HepG2 (cell line): Measurements from ENCODE around the gene KDM2B. TPM values are rescaled to one million over a fixed set of nuclear protein-coding genes. Genes with fewer than 3 reads are reported as not detected.
A peak's percentile ranks its signal among the peaks of the same experiment; 100 is the strongest.

Experiments used
- CC2D1A ChIP-seq: sonication (generic); formaldehyde crosslinking; IDR thresholded peaks from 2 replicates; pipeline ENCODE4 v1.8.1; 2023; ENCODE audit warnings: mild to moderate bottlenecking, missing genetic modification reagents
- ESRRA ChIP-seq: sonication (generic); formaldehyde crosslinking; IDR thresholded peaks from 2 replicates; pipeline ENCODE4 v1.5.1; 2020; ENCODE audit warnings: mild to moderate bottlenecking, low read depth, missing genetic modification reagents
- HNRNPLL ChIP-seq: fragments of 200-400 bp; formaldehyde crosslinking; IDR thresholded peaks from 2 replicates; pipeline ENCODE4 v1.6.1; 2017; ENCODE audit warnings: mild to moderate bottlenecking, low read depth, low read length; ENCODE audit not compliant: poor library complexity, severe bottlenecking
- KLF16 ChIP-seq, 2 experiments: sonication (generic) in 1 of 2; formaldehyde crosslinking in 1 of 2; IDR thresholded peaks; 2 replicates each; pipeline versions ENCODE4 v1.6.1 to v1.8.0; 2016 to 2023; ENCODE audit warnings: missing genetic modification reagents in 2 of 2, missing compliant biosample characterization in 1 of 2
- MAF1 ChIP-seq: sonication (generic); formaldehyde crosslinking; IDR thresholded peaks from 2 replicates; pipeline ENCODE4 v1.5.0; 2020; ENCODE audit warnings: missing genetic modification reagents, borderline replicate concordance
- MAFG ChIP-seq: sonication (generic); formaldehyde crosslinking; IDR thresholded peaks from 2 replicates; pipeline ENCODE4 v1.5.1; 2020; ENCODE audit warnings: mild to moderate bottlenecking, missing genetic modification reagents
- SCMH1 ChIP-seq: sonication (generic); formaldehyde crosslinking; IDR thresholded peaks from 2 replicates; pipeline ENCODE4 v1.9.0; 2021; ENCODE audit warnings: missing genetic modification reagents, mild to moderate bottlenecking, borderline replicate concordance
- SMARCE1 ChIP-seq: fragments of 450-650 bp; IDR thresholded peaks from 2 replicates; pipeline ENCODE4 v1.6.1; 2017; ENCODE audit warnings: borderline replicate concordance
- SNRNP70 ChIP-seq: fragments of 200-400 bp; formaldehyde crosslinking; IDR thresholded peaks from 2 replicates; pipeline ENCODE4 v1.6.1; 2017; ENCODE audit warnings: mild to moderate bottlenecking, low read depth, low read length, moderate library complexity
- ZNF142 ChIP-seq: sonication (generic); formaldehyde crosslinking; IDR thresholded peaks from 2 replicates; pipeline ENCODE4 v1.4.0; 2020; ENCODE audit warnings: missing genetic modification reagents
- ZNF317 ChIP-seq: sonication (generic); formaldehyde crosslinking; IDR thresholded peaks from 2 replicates; pipeline ENCODE4 v1.5.0; 2020; ENCODE audit warnings: mild to moderate bottlenecking, missing genetic modification reagents
- ZNF605 ChIP-seq: sonication (generic); formaldehyde crosslinking; IDR thresholded peaks from 2 replicates; pipeline ENCODE4 v1.8.0; 2022; ENCODE audit warnings: mild to moderate bottlenecking, missing genetic modification reagents
- ZNF709 ChIP-seq: sonication (generic); formaldehyde crosslinking; IDR thresholded peaks from 2 replicates; pipeline ENCODE4 v1.5.0; 2020; ENCODE audit warnings: mild to moderate bottlenecking, missing genetic modification reagents
- ZSCAN25 ChIP-seq: sonication (generic); formaldehyde crosslinking; IDR thresholded peaks from 2 replicates; pipeline ENCODE4 v1.8.0; 2022; ENCODE audit warnings: mild to moderate bottlenecking, missing genetic modification reagents
- polyA plus RNA-seq, 8 experiments: library from polyadenylated mRNA; depleted of rRNA in 3 of 8; stranded (reverse) in 7 of 8; unstranded in 1 of 8; fragments of >200 nt; fragmentation: Illumina TruSeq in 4 of 8; extraction: Trizol in 4 of 8; gene quantifications; 2 replicates each; pipeline versions ENCODE4 v1.2.1 to v1.2.3, GENCODE V29; 2011 to 2016; ENCODE audit warnings: low read depth in 4 of 8, missing spikeins in 1 of 8, mixed read lengths in 1 of 8; ENCODE audit not compliant: insufficient read depth in 1 of 8
- total RNA-seq, 5 experiments: library from RNA; depleted of rRNA; stranded (reverse); fragments of >200 nt; fragmentation: Illumina TruSeq; extraction: Trizol; gene quantifications; 2 replicates each; pipeline ENCODE4 v1.2.3, GENCODE V29; 2016; ENCODE audit warnings: low read depth in 1 of 5
- TF ChIP-seq, protein P1 (sequence below): sonication (generic); formaldehyde crosslinking; IDR thresholded peaks from 2 replicates; pipeline ENCODE4 v1.4.0; 2020; ENCODE audit warnings: low read depth, missing genetic modification reagents
- TF ChIP-seq, protein P2 (sequence below): sonication (generic); formaldehyde crosslinking; IDR thresholded peaks from 2 replicates; pipeline ENCODE4 v1.5.1; 2020; ENCODE audit warnings: missing genetic modification reagents, mild to moderate bottlenecking, borderline replicate concordance
- TF ChIP-seq, protein P3 (sequence below): sonication (generic); formaldehyde crosslinking; IDR thresholded peaks from 2 replicates; pipeline ENCODE4 v1.9.0; 2021; ENCODE audit warnings: missing genetic modification reagents, borderline replicate concordance

The KDM2B gene
- total and polyA plus RNA-seq, 2 of the 13 experiments (the other 11 are each of a cell fraction or from before 2014, with no cell fraction given): 17.5 to 26.1 TPM

GRCh38 chr12:121550974-121551634, 29.7 kb downstream of the KDM2B start (continued):
- TF ChIP-seq ZNF142 (CRISPR knock-in tag): no peak
- peak; percentile 68; the same call in 1 of the 2 replicates for TF ChIP-seq ZNF317 (CRISPR knock-in tag)
- no peak for TF ChIP-seq SCMH1 (CRISPR knock-in tag)
- no peak for TF ChIP-seq ZSCAN25
- TF ChIP-seq, protein P1, sequence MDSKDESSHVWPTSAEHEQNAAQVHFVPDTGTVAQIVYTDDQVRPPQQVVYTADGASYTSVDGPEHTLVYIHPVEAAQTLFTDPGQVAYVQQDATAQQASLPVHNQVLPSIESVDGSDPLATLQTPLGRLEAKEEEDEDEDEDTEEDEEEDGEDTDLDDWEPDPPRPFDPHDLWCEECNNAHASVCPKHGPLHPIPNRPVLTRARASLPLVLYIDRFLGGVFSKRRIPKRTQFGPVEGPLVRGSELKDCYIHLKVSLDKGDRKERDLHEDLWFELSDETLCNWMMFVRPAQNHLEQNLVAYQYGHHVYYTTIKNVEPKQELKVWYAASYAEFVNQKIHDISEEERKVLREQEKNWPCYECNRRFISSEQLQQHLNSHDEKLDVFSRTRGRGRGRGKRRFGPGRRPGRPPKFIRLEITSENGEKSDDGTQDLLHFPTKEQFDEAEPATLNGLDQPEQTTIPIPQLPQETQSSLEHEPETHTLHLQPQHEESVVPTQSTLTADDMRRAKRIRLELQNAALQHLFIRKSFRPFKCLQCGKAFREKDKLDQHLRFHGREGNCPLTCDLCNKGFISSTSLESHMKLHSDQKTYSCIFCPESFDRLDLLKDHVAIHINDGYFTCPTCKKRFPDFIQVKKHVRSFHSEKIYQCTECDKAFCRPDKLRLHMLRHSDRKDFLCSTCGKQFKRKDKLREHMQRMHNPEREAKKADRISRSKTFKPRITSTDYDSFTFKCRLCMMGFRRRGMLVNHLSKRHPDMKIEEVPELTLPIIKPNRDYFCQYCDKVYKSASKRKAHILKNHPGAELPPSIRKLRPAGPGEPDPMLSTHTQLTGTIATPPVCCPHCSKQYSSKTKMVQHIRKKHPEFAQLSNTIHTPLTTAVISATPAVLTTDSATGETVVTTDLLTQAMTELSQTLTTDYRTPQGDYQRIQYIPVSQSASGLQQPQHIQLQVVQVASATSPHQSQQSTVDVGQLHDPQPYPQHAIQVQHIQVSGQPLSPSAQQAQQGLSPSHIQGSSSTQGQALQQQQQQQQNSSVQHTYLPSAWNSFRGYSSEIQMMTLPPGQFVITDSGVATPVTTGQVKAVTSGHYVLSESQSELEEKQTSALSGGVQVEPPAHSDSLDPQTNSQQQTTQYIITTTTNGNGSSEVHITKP: peak; percentile 32; the same call in 1 of the 2 replicates
- TF ChIP-seq, protein P2, sequence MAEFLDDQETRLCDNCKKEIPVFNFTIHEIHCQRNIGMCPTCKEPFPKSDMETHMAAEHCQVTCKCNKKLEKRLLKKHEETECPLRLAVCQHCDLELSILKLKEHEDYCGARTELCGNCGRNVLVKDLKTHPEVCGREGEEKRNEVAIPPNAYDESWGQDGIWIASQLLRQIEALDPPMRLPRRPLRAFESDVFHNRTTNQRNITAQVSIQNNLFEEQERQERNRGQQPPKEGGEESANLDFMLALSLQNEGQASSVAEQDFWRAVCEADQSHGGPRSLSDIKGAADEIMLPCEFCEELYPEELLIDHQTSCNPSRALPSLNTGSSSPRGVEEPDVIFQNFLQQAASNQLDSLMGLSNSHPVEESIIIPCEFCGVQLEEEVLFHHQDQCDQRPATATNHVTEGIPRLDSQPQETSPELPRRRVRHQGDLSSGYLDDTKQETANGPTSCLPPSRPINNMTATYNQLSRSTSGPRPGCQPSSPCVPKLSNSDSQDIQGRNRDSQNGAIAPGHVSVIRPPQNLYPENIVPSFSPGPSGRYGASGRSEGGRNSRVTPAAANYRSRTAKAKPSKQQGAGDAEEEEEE (CRISPR knock-in tag): no peak
- peak; percentile 31 for TF ChIP-seq HNRNPLL
- TF ChIP-seq SMARCE1: no peak
- TF ChIP-seq KLF16 (CRISPR knock-in tag; IDR thresholded peaks at IDR 0.05): peak in 1 of 2 experiments; percentile 95; a peak in 2 of 4 replicates
- TF ChIP-seq, protein P3, sequence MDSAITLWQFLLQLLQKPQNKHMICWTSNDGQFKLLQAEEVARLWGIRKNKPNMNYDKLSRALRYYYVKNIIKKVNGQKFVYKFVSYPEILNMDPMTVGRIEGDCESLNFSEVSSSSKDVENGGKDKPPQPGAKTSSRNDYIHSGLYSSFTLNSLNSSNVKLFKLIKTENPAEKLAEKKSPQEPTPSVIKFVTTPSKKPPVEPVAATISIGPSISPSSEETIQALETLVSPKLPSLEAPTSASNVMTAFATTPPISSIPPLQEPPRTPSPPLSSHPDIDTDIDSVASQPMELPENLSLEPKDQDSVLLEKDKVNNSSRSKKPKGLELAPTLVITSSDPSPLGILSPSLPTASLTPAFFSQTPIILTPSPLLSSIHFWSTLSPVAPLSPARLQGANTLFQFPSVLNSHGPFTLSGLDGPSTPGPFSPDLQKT (CRISPR knock-in tag): no peak
- no peak for TF ChIP-seq ZNF709
- TF ChIP-seq ESRRA (CRISPR knock-in tag): no peak
- peak; percentile 90 for TF ChIP-seq ZNF605 (CRISPR knock-in tag)
- no peak for TF ChIP-seq SNRNP70
- TF ChIP-seq MAFG: no peak
- TF ChIP-seq CC2D1A (CRISPR knock-in tag): no peak
- TF ChIP-seq MAF1 (CRISPR knock-in tag): no peak
